IPS-18c (cell line): ENCODE measurements around the gene HOXA10.

Experiments used
- H3K4me3 ChIP-seq: 2 replicates; pipeline ENCODE4 v1.7.0; 2013; ENCODE audit warnings: low read depth, mild to moderate bottlenecking, low read length, moderate library complexity; ENCODE audit not compliant: insufficient read depth
- H3K9me3 ChIP-seq: one replicate; pipeline ENCODE4 v1.6.1; 2013; ENCODE audit warnings: mild to moderate bottlenecking, low read length, moderate library complexity; ENCODE audit not compliant: control insufficient read depth, insufficient read depth

The HOXA10 gene

DNA sequence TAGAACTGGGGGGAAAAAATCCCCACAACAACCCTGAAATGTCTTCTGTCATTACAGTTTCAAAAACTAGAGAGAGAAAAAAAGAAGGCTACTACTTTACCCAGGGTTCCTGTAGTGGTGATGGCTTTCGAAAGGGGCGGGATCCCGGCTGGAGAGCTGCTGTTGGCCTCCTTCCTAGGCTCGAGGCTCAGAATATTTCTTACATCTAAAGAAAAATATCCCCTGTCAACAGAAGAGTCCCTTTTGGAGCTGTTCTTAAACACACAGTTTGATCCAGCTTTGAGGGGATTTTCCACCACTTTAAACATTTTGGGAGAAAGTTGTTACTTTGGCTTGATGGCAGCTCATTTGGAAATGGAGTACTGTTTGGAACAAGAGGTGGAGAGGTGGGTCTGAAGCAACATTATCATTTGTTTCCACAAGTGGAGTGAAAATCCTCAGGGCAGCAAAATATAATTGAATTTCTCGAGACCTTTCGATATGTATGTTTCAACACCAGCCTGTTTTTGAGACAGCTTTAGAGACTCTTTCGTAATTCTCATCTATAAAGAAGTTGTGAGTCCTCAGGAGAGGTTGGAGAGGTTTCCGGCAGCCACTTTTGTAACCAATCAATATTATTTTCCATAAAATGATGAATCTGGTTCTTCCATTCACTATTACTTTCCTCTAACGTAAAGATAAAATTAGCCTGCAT lies 20.7 kb upstream of the HOXA10 start:
- H3K9me3 ChIP-seq = peaks cover 3% of the 10 kb centered on the region
- no peak overlapping the region for H3K4me3 ChIP-seq

DNA sequence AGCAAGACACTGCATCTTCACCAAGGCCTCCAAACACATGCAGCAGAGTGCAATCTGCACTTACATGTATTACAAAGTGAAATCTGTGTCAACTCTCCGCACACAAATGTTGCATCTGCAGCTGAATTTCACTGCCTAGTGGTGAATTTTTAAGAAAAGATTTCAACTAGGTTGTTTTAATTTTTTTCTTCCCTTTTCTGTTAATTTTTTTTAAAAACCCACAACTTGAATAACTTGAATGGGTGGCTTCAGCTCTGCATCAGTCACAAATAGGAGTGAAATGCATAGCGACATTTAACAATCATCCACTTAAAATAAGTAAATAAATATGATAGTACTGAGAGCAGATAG lies 19.9 kb upstream of the HOXA10 start:
- Histone ChIP-seq H3K9me3 (peaks cover under 1% of the 10 kb centered on the region), H3K4me3 (no peak overlapping the region)

DNA sequence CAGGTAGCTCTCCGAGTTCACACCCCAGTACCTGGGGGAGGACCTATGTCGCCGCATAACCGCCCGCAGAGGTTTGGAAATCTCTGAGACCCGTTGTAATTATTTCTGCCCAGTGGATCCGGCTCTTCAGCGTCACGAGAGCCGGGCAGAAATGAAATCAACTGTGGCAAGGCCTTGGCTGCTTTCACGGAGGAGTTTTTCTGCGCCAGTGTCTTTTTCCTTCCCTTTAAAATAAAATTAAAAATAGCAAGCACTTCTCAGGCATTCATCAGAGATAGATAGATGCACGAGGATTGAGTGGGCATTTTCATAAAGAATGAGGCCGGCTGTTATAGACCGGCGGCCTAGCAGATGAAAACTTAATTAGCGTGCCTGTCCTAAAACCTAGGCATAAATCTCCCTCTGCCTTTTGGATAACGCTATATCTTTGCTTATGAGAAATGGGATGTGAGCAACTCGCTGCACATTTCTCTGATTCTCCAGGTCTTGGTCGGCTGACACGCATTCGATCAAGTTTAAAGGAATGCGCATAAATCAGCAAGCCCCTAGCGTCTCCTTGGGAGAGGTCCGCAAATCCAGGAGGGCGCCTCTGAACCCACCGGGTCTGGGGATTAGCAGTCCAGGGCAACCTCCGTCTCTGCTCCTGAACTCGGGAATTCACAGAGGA lies 19.3 kb upstream of the HOXA10 start:
- Histone ChIP-seq H3K4me3 (no peak overlapping the region), H3K9me3 (no peaks in the 10 kb centered on the region)

DNA sequence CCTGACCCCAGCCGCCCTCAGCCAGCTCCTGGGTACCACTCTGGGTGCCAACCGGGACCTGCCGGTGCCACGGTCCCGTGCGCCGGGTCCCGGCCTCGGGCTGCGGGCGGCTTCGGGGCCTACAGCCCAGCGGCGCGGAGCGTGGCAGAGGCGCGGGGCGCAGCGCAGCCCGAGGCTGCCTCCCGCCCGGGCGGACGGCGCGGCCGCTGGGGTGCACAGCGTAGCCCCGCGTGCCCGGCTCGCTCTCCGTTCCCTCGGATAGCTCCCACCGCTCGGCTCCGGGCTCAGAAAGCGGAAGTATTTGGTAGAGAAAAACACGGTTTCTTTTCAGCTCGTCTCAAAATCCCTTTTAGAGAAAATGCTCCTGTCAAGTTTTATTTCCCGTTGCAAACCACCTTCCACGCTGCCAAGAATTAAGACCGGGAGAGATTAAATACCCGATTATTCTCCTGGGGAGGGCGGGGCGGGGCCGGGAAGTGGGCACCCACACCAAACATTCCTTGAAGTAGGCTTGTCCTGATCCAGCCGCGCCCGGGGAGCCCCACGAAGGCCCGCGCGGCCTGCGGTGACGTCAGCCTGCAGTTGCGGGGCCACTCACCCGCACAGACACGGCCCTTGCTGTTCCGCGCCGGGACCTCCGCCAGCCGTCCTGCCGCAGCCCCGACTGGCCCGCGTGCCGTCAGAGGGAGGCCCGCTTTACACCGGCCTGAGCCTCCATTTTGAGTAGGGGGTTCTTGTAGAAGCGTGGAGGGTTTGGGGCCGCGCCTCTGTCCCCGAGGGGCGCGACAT lies 18.6 kb upstream of the HOXA10 start:
- Histone ChIP-seq H3K4me3 (peak overlapping the region; percentile 20), H3K9me3 (peaks cover under 1% of the 10 kb centered on the region)

DNA sequence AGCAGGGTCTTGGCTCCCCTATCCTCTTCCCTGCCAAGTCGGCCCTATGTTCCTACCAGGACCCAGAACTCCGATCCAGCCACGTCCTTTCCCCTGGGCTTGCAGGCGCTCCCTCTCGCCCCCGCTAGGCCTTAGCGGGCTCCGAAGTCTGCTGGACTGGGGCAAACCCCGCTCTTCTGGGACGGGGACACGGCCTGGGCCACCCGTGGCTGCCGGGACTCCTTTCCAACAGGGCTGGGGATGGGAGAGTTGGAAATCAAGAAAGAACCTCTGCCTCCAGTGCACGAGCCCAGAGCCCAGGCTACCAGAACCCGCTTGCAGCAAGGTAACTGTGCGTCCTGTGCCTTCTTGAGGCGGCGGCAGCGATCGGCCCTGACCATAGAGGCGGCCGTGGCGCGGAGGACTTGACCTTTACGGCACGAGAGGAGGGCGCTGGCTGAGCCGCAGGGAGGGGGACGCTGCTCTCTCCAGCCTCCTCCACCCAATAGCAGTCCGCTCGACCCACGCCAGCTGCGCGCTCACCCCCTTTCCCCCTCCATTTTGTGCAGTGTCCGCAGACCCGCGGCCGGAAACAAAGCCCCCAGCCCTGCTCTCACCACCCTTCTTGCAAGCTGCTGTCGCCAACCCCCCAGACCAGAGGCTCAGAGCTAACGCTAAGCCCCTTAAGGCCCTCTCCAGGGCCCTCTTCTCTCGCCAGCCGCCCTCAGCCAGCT lies 17.9 kb upstream of the HOXA10 start:
- Histone ChIP-seq H3K9me3 (peaks cover 2% of the 10 kb centered on the region), H3K4me3 (peak overlapping the region; percentile 20)

DNA sequence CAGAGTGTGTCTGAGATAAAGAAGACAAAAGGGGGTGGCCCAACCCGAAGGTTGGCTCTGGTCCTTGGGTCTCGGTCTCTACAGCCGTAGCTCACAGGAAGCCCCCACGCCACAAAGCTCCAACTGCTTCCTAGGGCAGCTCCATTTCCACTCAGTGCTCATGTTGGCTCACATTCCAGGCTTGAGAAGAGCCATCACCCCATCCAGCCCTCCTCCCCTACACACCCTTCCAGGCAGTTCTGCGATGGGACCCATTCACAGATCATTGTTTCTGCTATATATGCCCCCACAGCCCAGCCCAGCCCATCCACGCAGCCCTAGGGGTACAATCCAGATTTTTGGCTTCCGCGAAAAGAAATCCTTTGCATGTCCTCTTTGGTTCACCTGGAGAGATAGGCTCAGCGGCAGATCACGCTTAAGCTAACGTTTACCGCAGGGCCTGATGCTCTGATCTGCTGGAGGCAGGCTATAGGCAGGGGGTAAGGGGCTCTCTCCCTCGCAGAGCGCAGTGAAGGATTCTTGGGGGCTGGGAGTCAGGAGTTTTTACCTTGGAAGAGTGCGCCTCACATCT lies 17.1 kb upstream of the HOXA10 start:
- H3K4me3 ChIP-seq = no peak overlapping the region
- H3K9me3 ChIP-seq = peaks cover 2% of the 10 kb centered on the region

DNA sequence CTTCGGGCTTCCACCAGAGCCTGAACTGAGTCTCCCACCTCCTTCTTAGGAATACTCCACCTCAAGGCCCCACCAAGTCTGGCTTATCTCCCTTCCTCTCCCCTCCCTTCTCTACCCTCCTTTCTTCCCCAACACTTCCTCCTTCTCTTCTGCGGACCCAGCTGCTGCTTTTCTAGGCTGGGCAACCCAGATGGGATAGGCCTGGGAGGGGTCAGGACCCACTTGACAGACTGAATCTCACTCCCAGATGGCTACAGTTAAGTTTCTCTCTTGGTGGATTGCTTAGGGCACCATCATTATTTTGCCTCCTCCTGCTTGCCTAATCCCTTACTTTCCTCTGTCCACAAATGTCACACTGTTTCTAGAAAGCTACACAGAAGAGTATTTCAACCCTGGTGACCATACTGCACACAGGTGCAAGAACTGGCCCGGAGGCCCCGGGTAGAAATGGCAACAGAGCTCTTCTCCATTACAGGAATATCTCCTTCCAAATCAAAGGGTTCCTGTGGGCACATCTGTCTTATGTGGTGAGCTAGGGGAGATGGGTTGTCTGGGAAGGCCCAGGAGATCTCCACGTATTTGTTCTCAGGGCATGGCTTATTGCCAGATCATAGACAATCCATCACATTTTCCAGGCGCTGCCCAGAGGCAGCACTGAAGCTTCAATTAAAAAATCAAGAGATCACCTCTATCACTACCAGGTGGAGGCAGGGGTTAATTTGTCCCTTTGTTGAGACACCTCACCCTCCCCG lies 16.1 kb upstream of the HOXA10 start:
- no peak overlapping the region for H3K4me3 ChIP-seq
- peaks cover 2% of the 10 kb centered on the region for H3K9me3 ChIP-seq

DNA sequence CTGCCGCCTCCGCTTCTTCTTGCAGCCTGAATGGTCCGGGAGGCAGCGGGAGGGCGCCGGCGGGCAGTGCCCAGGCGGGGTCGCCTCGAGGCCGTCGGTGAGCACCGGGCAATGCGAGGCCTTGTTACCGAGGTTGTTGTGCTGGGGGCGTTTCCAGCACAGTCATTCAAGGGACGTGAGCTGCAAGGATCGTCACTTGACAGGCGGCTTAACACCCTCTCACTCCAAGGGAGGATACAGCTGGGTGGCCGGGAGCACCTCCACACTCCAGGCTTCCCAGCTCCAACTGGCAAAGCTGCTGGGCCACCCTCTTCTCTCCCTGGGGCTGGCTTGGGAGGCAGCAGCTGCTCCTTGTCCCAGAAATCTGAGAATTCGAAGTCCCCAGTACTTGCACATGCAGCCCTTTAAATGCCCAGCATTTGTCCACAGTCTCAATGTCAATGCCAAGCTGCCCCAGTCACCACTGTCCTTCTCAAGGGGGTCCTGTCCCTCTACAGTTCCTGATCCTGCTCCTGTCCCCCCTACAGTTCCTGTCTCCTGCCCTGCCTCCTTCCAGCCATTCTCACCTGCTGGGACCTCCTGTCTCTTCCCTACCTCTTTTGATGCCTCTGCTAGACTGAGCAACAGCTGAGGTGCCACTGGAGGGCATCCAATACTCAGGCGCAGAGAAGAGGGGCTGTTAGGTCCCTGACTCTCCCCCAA lies 15.3 kb upstream of the HOXA10 start:
- peaks cover 2% of the 10 kb centered on the region for H3K9me3 ChIP-seq
- no peak overlapping the region for H3K4me3 ChIP-seq

DNA sequence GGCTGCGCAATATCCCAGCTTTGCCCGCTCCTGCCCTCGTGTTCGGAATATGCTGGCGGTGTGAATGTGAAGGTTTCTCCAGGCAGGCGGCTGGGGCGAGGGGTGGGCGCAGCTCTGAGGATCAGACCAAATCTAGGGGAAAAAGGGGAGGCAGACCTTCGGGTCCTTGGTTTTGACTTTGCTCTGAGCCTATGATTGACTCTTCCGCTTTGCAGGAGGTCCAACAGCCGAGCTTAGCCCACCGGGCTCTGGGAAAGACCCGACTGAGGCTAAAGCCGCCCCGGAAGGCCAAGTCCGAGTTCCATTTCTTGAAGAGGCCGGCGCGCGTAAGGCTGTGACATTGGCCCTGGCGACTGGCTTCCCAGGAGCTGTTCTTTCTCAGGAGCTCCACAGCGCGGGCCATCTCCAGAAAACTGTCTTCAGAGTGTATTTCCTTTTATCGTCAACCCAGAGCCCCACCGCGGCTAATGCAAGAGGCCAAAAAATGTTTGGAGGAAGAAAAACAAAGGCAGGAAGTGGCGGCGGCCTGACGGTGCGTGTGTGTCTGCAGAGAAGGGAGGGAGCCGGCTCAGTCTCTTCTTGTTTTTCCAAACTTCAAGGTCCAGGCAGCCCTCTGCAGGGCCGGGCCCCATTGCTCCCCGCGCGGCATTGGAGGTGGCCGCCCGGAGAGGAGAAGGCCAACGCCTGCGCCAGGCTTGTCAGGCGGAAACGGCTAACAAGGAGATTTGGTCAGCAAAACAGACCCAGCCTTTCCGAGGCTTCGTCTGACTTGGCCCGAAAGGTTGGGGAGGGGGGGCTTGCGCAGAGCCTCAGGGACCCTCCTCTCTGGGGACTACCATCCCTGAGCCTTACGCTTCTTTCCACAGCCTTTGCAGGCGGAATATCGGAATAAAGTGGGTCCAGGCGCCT lies 14.5 kb upstream of the HOXA10 start:
- H3K9me3 ChIP-seq = peaks cover 2% of the 10 kb centered on the region
- H3K4me3 ChIP-seq = no peak overlapping the region

DNA sequence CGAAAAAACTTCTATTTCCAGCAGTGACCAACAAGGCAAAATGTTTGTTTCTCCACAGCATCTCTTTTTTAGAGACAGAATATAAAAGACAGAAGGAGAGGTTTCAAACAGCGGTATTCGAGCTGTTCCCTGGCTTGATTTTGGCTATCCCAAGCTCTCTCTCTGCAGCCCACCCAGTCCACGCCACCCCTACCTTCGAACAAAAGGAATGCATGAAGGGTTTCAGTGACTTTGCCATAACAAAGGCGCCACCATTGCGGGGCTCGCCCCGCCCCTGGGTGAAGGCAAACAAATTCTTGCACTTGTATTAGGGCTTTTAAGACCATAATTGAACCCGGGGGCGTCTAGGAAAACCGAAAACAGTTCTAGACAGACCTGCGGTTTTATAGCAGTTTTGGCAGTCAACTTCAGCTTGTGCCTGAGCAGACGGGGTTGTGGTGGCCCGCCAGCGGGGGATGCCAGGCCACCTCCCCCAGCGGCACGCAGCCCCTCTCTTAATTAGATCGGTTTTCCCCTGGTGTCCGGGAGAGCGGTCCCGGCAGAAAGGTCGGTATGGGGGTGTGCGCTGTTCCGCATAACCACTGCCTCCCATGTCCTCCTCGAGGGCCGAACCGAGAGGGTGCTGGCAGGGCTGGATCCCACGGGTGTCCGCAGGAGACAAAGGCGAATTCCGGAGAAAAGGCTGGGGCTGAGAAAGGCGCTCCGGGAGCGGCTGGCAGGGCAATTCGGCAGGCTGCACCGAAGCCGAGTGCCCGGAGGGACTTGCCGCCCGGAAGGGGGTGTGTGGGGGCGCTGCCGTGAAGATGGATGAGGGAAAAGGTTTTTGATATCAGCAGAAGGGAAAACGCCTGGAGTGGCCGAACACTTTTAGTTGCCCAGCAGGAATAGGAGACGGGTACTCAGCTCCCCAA lies 13.6 kb upstream of the HOXA10 start:
- H3K9me3 ChIP-seq = peaks cover 2% of the 10 kb centered on the region
- H3K4me3 ChIP-seq = no peak overlapping the region; the same call in 1 of the 2 replicates

DNA sequence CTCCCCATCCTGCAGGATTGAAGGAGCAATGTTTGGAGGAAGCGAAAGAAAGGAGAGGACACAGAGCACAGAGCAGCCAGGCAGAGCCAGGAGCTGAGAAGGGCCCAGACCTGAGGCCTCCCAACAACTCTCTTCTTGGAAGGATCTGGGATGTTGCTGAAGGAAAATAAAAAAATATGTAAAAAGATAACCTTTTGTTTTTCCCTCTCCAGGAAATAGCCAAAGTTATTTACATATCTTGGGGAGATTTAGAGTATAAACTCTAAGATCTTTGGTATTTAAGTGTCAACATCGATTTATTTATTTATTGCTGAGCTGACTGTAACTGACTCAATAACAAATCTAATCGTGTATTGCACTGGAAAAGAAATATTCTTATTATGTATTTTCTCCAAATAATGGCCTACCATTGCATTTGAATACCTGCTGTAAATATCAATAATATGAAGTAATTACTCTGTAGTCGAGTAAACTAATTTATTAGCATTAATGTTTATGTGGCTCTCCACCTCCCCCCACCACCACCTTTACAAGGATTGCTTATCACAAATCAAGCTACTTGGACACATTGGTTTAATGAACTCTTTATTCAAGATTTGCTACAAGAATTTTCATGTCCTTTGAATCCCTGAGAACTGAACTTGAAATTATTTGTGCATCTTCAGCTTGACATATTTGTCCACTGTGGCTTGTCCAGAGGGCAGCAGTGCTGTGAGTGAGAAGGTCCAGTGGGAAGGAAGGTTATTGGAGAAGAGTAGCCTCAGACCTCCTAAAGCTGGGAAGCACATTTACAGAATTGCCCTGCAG lies 12.8 kb upstream of the HOXA10 start:
- peaks cover 2% of the 10 kb centered on the region for H3K9me3 ChIP-seq
- H3K4me3 ChIP-seq = no peak overlapping the region

DNA sequence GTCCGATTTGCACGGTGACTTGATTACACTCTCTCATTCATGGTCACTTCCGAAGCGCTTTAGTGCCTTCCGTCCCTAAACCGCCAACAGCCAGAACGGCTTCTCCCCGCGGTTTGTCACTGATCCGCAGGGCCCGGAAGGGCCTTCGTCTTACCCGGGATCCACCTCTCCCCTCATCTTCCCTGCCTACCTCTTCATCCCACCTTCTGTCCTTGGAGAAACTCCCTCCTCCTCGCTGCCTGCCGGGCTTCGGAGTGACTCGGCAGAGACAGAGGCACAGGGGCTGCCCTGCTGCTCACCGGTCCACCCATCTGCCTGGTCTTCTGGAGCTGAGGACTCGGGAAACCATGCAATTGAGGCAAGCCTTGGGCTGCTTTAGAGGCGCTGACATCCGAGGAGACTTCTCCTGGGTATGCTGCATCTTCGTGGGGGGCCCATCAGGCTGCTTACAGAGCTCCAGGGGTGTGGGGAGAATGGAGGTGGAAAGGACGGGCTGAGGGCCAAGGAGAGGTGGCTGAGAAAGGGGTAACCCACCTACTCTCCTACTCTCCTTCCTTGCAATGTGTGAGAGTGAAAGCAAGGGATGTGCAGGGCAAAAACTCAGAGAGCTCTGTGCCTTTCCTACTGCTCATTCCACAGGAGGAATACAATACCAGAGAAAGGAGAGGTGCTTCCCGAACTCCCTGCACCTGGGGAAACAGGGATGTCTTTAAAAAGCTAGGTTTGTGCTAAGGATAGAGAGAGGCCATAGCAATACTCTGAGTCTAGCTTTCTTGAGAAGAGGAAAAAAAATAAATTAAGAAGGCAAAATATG lies 11.9 kb upstream of the HOXA10 start:
- Histone ChIP-seq H3K9me3 (peaks cover 2% of the 10 kb centered on the region), H3K4me3 (no peak overlapping the region)
